NB4 (cell line): ENCODE results near the gene GOLGA8T.
"Not testable (repeated sequence)": the region's sequence is repeated elsewhere in the genome, so short reads cannot be mapped to it uniquely, and the experiment has no call there.

Experiments used
- MYC ChIP-seq: IDR thresholded peaks from 2 replicates; pipeline ENCODE4 v1.6.1; 2011; ENCODE audit warnings: low read depth, low read length
- POLR2A ChIP-seq: IDR thresholded peaks from 2 replicates; pipeline ENCODE4 v1.6.1; 2011; ENCODE audit warnings: mild to moderate bottlenecking; ENCODE audit not compliant: insufficient read length; ENCODE audit errors: extremely low read depth
- TF ChIP-seq, protein P1 (sequence below): IDR thresholded peaks from one replicate; pipeline ENCODE4 v1.5.1; 2012; ENCODE audit warnings: low read depth, low read length
- TF ChIP-seq, protein P2 (sequence below): IDR thresholded peaks from 2 replicates; pipeline ENCODE4 v1.6.1; 2011; ENCODE audit warnings: low read depth, low read length

- TF ChIP-seq POLR2A, MYC: not testable (repeated sequence)
- TF ChIP-seq, protein P1, sequence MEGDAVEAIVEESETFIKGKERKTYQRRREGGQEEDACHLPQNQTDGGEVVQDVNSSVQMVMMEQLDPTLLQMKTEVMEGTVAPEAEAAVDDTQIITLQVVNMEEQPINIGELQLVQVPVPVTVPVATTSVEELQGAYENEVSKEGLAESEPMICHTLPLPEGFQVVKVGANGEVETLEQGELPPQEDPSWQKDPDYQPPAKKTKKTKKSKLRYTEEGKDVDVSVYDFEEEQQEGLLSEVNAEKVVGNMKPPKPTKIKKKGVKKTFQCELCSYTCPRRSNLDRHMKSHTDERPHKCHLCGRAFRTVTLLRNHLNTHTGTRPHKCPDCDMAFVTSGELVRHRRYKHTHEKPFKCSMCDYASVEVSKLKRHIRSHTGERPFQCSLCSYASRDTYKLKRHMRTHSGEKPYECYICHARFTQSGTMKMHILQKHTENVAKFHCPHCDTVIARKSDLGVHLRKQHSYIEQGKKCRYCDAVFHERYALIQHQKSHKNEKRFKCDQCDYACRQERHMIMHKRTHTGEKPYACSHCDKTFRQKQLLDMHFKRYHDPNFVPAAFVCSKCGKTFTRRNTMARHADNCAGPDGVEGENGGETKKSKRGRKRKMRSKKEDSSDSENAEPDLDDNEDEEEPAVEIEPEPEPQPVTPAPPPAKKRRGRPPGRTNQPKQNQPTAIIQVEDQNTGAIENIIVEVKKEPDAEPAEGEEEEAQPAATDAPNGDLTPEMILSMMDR, result not testable (repeated sequence)
- TF ChIP-seq, protein P2, sequence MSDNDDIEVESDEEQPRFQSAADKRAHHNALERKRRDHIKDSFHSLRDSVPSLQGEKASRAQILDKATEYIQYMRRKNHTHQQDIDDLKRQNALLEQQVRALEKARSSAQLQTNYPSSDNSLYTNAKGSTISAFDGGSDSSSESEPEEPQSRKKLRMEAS, result not testable (repeated sequence)
Measured at GRCh38 chr15:30164257-30164656, 29.4 kb downstream of the GOLGA8T start.
